GM18873 (cell line): ENCODE measurements around the gene NEK10.

Source experiments
- ATAC-seq: cut with Tn5 transposase; IDR thresholded peaks from one replicate; pipeline ENCODE4 v1.9.1; 2021; ENCODE audit warnings: mild to moderate bottlenecking, moderate library complexity, moderate number of reproducible peaks; ENCODE audit not compliant: unreplicated experiment, low FRiP score

Gene NEK10

DNA sequence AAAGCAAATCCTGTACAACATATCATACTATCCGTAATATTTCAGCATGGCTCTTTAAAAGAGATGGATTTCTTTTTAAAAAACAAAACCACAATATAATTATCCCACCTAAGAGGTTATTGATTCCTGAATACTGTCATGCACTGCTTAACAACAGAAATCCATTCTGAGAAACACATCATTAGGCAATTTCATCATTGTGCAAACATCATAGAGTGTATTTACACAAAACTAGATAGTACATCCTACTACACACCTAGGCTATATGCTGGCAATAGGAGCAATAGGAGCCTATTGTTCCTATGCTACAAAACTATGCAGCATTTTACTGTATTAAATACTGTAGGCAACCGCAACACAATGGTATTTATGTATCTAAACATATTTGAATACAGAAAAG is 242.0 kb downstream of the NEK10 start:
- ATAC-seq = no peak

DNA sequence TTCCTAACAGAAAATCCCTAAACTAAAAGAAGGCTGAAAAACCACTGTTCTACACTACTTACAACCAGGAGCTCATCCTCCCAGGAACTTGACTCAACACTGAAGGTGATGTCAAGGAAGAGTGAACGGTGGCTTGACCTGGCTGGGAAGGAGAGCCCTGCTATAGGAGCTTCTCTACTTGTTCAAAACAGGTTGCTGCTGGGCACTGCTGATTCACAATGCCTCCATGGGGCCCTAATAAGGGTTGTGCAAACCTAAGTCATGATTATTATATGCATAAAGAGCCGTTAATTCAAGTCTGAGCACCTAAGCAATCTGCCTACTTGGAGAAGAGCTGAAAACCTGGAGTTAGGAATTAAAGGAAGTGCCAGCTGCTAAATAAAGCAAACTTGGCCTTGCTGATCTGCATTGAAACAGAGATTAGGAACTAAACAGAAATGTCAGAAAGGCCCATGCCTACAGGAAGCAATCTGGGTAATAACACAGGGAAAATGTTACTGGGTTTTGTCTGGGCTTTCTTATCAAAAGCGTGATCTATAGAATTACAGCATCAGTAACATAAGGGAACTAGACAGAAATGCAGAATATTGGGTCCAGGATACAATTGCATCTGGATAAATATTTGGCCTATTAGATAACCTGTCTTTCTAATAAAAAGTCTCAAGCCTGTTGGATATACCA is 243.2 kb downstream of the NEK10 start:
- ATAC-seq = no peak

DNA sequence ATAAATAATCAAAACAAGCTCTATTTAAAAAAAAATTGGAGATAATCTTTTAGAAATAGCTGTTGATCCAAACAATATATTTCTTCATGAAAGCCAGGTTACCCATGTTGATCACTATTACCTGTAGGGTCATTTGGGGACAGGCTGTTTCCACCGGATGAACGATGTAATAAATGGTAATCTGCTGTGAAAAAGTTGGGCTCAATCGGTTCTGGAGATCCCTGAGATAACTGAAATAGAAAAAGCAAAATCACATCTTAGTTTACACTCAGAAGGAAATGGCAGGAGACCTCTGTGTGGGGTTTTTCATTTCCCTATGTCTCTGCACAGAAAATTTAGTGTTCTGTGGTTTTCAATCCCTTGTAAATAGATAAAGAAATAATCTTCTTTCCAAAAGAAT is 249.5 kb downstream of the NEK10 start:
- no peak for ATAC-seq

DNA sequence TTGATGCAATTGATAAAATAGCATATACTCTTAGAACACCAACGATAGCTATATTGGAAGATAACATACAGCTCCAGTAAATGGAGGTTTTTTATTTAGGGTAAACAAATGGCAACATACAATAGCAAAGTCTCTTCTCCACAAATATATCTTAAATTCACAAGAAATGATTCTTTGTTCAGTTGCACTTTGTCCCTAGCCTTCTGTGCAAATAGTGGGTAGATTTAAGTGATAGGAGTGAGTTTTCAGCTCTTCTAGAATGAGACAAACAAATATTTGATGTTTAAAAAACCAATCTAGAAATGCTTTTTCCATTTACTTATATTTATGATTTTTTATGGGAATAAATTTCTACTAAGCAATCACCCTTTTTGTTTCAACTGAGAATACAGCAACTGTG is 253.8 kb downstream of the NEK10 start:
- no peak for ATAC-seq

DNA sequence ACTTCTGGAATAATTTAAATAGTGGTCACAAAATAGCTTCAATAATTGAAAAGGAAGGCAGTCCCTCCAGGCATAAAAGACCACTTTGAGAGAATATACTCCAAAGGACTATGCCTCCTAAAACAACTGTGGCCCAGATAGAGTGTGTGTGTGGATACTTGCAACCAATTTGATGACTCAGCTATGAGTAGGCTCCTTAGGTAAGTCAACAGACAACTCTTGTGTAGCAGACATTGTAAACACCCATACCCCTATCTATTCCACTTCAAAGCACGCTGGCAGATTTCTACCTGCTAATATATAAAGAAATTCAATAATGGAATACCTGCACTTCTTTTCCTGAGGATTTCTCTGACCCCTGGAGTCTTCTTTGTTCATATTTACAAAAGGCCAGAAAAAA is 254.5 kb downstream of the NEK10 start:
- no peak for ATAC-seq

DNA sequence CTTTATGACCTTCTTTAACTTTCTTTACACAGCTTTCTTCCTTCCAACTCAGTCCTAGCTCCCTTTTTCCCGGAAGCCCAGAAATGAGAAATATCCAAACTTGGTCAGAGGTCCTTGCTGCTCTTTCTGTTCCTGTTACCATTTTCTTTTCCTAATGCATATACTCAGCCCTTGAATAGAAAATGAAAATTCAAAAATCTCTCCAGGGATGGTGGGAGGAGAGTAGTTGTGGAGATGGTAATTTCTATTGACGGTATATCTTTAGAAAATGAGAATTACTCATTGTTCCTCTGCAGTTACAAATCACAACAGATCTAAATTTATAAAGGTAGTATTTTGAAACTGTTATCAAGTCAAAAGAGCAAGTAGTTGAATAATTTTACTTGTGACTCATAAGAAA is 255.1 kb downstream of the NEK10 start:
- no peak for ATAC-seq

DNA sequence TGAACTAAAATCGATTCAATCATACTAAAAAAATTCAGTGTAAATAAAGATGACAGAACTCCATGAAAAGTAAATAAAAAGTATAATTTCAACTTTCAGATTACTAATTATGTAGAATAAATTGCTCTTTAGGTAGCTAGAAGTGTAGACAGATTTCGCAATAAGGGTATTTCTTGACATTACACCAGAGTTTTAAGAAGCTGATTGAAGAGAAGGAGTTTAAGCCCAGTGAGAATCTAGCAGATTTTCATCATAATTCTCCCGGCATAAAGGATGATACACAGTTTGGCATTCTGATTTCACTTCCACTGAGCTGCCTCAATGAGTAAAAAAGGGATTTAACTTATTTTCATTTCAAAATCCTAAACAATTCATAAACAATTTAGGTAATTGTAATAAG is 259.2 kb downstream of the NEK10 start:
- ATAC-seq = no peak

DNA sequence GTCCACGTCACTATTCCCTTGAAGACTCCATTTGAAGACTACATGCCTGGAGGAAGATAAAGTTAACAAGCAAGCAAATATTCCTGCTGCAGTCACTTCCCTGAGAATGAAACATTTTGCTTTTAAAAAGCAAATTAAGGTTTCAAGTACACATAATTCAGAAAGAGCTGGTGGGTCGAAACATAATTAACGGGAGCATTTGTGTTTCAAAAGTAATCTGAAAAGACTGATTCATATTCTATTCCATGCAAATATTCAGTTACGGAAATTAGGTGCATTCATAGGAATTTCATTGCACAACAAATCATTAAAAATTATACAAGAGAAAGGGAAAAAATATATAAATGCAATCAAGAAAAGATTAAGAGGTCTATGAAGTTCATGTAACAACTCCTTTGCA is 260.9 kb downstream of the NEK10 start:
- ATAC-seq = no peak

DNA sequence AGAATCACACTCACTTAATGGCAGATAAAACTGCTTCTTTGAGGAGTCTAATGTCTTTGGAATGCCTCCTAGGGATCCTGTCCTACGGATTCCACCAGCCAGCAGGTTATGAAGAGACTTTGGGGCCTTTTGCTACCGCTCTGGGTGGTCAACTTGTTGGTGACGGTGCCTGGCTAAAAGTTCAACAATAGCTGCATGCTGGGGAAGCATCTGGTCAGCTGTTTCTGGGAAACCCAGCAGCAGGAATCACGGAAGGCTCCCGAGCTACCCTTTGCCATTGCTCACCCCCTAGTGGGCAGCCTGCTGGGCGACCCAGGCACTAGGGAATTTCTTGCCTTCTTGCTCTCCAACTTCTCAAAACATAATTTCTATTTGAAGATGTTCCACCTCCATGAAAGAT is 263.3 kb downstream of the NEK10 start:
- ATAC-seq = no peak

DNA sequence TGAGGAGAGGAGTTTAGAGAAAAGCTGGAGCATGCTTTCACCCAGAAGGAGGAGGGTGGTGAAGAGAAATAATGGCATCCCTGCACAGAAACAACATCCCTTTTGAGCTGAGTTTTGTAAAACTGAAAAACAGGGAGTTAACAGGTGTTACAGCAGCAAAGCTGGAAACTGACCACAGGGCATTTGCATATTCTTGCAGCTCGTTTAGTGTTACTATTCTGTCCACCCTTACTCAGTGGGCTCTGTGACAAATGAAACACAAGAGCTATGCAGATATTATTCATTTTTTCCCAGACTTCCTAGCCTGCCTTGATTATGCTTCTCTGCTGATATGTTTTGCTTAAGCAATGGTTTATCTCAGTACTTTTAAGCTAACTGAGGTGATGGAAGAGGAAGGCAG is 272.0 kb downstream of the NEK10 start:
- ATAC-seq = no peak

DNA sequence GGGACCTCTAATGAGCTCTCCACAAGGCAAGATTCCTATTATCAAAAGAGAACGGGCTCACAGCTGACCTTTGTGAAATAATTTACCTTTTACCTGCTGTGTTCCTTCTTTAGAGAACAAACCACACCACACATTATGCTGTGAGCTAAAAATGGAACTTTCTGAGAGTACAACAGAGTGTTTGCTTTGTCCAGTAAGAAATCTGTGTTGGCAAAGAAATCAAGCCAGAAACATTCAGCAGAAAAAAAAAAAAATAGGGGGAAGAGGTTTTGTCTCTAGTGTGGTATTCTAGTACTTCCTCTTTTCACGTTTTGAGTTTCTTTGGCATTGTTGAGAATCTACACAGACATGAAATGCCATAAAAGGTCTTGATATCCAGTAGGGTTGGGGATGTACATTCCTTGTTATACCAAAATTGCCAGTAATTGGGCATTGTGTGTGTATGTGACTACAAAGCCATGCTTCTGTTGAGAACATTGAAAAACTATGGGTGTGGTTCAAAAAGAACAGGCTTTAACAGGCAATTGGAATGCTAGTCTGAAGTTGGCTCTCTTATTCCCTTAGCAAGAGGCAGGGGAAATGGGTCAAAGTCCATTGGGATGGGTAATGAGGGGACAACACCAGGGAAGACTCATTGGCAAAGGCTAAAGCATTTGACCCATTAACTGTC is 273.5 kb downstream of the NEK10 start:
- ATAC-seq = no peak

DNA sequence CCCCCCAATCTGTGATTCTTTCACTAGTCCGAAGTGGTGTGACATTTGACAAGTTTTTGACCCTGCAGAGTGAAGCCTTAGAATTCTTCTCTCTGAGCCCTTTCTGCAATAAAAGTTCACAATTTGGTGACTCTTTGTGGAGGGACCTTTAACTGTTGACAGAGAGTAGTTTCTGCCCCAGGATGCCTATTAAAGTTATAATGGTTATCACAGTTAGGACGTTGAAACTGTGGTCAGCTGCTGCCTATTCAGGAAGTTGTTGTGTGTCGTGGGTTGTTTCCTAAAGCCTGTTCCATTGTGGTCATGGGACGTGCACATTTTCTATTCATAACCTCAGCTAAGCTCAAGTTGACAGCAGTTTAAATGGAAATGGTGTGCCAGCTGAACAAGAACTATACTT is 274.5 kb downstream of the NEK10 start:
- no peak for ATAC-seq

DNA sequence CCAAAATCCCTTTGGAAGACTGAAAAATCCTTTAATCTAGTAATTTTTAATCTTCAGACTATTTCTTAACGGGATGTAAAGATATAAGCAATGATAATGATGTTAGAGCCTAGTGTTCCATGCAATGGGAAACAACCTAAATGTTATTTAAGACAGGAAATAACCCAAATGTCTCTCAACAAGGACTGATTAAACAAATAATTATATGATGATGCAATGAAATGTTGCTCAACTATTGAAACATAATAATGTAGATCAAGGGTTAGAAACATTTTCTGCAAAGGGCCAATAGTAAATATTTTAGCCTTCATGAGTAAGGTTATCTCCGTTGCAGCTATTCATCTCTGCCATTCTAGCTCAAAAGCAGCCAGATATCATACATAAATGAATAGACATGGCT is 275.4 kb downstream of the NEK10 start:
- ATAC-seq = no peak

DNA sequence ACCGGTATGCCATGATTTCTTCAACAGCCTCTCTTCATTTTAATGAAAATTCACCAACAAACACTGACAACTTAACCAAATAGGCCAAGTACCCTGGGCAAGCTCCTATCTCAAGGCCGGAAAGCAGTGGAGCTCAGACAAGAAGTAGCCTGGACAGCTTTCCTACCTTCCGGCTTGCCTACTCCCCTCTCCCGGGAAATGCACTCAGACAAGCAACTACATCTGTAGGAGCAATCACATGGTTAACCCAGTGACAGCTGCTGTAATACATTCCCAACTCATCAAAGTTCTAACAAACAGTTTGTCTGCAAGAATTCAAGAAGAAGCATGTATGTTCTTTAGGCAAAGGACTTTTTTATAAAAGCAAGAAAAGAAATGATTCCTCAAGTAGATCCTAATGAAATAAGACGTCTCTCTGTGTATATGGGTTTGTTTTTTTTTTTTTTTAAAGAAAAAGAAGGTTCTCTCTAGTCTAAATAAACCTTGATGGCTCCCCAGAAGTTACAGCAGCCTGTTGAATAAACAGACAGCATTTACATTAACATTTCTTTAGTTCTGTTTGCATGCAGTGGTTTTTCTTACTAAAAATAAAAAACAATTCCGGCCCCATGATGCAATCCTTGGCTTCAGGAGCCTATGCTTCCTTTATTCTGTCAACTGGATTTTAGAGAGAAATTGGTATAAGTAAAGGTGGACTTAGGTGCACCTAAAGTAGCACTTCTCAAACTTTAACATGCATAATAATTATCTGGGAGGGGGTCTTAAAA is 278.7 kb downstream of the NEK10 start:
- ATAC-seq = no peak

DNA sequence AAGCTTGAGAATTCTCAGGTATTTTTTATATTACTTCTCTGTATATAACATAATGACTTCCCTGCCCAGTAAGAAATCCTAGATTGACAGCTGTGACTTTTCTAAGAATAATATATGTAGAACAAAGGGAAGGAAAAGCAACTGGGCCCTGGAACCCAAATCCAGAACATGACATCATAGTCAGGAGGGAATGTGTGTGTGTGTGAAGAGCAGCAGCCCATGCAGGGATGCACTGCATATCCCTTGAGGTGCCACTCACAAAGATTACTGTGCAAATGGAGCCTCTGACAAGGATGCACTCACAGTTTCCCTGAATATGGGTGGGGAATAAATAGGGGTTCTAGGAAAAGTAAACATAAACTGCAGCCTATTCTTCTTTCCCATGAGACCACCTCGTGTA is 279.5 kb downstream of the NEK10 start:
- no peak for ATAC-seq

DNA sequence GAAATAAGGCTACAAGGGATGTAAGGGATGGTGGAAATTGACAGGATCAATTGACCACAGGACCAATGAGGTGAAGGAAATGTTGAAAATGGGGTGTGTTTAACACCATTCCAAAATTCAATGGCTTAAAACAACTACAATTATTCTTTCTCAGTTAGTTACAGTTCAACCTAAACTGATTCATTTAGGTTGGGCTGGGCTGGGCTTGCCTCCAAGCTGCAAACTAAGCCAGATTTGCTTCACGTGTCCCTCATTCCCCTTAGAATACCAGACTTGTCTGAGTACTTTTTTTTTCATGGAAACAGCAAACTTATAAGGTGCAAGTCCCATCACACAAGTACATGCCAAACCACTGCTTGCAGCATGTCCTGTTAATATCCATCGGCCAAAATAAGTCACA is 280.1 kb downstream of the NEK10 start:
- no peak for ATAC-seq

DNA sequence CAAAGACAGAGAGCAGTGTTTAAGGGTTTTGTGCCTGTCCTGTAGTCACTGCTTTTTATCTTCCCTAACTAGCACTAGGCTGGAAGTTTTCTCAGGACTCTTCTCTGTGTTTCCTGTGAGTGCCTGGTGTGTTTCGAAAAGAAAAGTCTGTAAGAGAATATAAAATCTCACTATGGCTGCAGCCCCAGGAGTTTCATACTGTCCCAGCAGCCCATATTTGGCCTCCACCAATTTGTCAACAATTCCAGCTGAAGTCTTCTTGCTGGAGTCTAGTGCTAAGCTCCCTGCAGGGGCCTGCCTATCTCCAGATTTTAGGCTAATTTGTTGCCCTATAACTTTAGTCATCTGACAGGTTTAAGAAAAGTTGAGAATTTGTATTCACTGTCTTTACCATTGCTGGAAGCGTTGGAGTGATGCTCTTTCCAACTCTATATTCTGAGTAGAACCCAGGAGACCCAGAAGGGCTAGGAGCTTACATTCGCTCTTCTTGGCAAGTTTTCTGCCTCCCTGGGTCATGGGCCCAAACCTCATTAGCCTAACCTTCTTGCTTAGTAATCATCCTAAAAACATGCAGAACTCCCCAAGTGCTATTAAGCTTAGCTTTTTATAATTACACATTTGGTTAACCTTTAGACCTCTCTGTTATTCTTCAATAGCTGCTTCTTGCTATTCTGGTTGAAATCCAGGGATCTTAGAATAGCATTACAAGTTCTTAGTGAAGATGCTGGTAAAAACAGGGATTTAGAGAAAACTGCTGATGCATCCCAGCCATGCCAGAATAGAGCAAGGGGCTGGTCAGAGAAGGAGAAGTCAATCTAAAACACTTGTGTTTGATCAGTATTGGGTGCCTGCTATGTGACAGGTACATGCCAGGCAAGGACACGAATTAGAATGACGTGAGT is 283.1 kb downstream of the NEK10 start:
- ATAC-seq = no peak

DNA sequence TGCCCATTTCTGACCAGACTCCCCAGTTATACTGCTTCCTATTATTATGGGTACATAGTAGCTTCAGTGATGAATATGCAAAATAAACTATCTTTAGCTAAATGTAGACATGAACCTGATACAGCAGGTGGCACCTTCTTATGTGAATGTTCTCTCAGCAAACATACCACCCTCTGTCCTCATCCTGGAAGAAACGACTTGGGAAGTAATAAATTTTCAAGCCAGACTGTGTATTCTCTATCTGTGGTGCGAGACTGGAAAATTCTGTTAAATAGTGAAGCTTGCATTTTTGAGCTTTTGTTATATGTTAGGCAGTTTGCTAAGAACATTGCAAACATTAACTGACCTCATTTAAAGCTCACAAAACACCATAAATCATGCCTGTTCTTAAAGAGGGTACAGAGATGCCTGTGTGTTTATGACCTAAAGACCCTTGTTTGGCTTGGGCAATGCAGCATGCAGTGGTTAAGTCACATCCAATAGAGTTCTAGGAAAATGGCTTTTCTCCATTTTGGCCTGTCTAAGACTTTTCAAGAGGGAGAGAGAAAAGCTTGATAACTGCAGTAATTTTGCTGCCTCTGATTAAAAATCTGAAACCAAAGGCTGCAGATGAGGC is 287.1 kb downstream of the NEK10 start:
- ATAC-seq = no peak

DNA sequence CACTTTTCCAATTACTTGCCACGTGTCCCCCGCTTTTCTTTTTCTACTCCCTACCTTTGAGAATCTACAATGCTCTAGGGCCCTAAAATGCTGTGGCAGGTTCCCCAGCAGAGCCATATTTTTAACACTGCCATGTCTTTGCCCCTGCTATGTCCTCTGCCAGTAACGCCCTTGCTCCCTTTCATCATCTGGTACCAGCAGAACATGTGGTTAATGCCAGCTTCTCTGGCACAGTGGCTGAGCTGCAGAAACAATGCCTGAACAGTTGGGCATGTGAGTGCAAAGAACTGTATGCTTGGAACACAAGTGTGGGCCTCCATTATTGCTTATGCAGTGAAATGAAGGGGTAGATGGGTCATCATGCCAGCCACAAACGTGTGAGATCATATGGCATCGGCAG is 287.6 kb downstream of the NEK10 start:
- ATAC-seq = no peak

DNA sequence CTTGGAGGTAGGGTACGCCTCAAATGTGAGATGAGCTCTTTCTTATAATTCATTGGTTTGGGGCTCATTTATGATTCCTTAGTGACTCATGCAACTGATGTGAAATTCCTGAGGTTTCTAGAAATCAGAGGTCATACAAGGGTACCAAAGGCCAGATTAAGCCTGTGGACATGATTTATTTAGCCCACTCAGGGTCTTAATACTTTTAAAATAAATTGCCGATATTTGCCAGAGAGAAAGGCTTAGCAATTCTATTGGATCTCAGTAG is 289.0 kb downstream of the NEK10 start:
- ATAC-seq = no peak
